Activated T-helper 17 cell treated with anti-CD3 and anti-CD28 coated beads, Interleukin-2, amount 50 U/mL, for 72 hours (primary cell): Measurements from ENCODE around the gene ARHGEF6. TPM values are rescaled to one million over a fixed set of nuclear protein-coding genes. Genes with fewer than 3 reads are reported as not detected.
A peak's percentile ranks its signal among the peaks of the same experiment; 100 is the strongest.

ENCODE experiments used
- ATAC-seq: fragments of 150-1000 bp; cut with Tn5 transposase; replicated peaks from 2 replicates; pipeline ENCODE4 v1.10.0; 2021; ENCODE audit warnings: mild to moderate bottlenecking, moderate library complexity
- H3K27ac Mint-ChIP-seq: one replicate; pipeline ENCODE4 v1.8.0; 2022; ENCODE audit warnings: mixed read lengths
- H3K27me3 Mint-ChIP-seq: one replicate; pipeline ENCODE4 v1.8.0; 2022; ENCODE audit warnings: mixed read lengths
- H3K36me3 Mint-ChIP-seq: one replicate; pipeline ENCODE4 v1.8.0; 2022; ENCODE audit warnings: low read depth, mild to moderate bottlenecking, mixed read lengths
- H3K4me1 Mint-ChIP-seq: one replicate; pipeline ENCODE4 v1.8.0; 2022; ENCODE audit warnings: mixed read lengths
- H3K4me3 Mint-ChIP-seq: one replicate; pipeline ENCODE4 v1.8.0; 2022; ENCODE audit warnings: mild to moderate bottlenecking, mixed read lengths
- H3K9me3 Mint-ChIP-seq: one replicate; pipeline ENCODE4 v1.8.0; 2022; ENCODE audit warnings: mixed read lengths
- total RNA-seq, 2 donors: library from RNA; stranded (reverse); gene quantifications; one replicate each; pipeline ENCODE4 v1.2.3, GENCODE V29; 2022

Gene ARHGEF6
- total RNA-seq, 2 donors from 2014 or later = 56.8 to 67.6 TPM

DNA sequence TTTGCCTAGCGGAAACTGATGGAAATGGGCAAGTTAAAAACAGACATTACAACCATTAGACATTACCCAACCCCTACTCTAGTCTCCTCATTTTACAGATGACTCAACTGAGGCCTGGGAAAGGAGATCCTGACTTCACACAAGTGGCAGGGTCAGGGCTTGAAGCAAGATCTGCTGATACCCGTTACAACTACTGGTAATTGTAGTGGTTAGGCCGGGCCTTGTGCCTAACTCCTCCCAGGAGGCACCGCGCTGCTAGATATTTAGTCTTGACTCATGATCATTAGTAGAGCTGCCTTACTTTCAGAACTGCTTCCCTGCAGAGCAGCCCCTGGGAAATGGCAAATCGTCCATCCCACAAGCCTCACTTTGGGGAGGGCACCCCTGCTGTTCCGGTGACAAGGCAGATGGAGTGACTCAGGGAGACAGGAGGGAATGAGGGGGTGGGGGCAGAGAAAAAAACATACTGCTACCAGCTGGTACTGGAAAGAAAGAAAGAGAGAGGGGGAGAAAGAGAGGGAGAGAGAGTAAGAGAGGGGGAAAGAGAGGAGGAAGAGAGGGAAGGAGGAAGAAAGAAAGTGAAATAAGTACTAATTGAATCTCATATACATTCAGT lies 12.2 kb downstream of the ARHGEF6 start:
- Mint-ChIP-seq H3K36me3 (peaks cover 25% of the 10 kb centered on the region), H3K9me3 (no peaks in the 10 kb centered on the region), H3K4me3 (peak overlapping the region; percentile 84), H3K27me3 (no peaks in the 10 kb centered on the region), H3K4me1 (peaks cover 22% of the 10 kb centered on the region), H3K27ac (peak overlapping the region; percentile 74)
- peak; percentile 81 for ATAC-seq

DNA sequence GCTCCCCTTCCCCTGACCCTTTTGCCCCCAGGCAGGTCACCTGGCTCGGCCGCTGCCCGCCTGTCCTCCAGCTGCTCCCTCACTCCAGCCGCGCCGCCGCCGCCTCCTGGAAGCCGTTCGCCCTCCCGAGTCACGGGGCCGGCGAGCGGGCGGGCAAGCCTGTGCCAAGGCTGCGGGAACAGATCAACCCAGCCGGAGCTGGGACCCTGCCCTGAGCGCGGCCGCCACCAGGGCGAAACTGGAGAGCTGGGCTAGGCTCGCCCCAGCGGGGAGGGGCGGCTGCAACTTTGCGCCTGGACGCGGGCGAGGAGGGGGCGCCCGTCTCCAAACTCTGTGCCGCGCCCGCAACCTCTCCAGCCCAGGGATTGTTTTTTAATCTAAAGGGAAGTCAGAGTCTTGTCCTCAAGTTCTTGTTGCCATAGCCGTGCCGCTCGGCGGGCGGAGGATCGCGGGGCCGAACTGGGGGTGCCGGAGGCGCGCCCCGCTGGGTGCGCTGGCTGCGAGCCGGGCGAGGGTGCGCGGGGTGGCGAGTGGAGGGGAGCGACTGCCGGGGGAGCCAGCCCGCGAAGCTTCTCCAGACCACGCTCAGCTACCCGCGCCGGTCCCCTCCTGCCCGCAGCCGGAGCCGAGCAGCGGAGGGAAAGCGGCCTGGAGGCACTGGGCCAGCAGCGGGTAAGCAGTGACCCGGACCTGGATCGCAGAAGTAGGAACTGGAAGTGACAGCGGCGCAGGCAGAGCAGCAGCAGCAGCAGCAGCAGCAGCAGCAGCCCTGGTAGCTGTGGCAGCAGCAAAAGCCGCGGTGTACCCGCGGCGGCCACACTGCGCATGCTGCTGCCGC lies 13.4 kb downstream of the ARHGEF6 start:
- peak; percentile 65 for ATAC-seq
- H3K27me3 Mint-ChIP-seq = no peaks in the 10 kb centered on the region
- peak overlapping the region; percentile 84 for H3K4me3 Mint-ChIP-seq
- peak overlapping the region; percentile 74 for H3K27ac Mint-ChIP-seq
- H3K4me1 Mint-ChIP-seq = peaks cover 24% of the 10 kb centered on the region
- no peaks in the 10 kb centered on the region for H3K9me3 Mint-ChIP-seq
- H3K36me3 Mint-ChIP-seq = peaks cover 26% of the 10 kb centered on the region

DNA sequence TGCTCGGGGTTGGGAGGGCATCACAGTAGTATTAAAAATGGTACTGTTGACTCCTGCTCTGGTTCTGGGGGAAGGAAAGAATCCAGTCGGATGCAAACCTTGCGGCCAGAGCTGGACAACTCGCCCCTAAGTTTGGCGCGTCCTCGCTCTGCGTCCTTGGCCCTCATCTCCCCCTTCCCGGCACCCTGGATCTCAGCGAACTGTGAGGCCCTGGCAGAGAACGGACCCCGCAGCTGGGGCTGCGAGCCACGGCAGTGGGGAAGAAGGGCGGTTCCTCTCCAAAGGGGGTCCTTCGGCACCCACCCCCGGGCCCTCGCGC lies 14.0 kb downstream of the ARHGEF6 start:
- Mint-ChIP-seq H3K9me3 (no peaks in the 10 kb centered on the region), H3K27me3 (no peaks in the 10 kb centered on the region), H3K36me3 (peaks cover 21% of the 10 kb centered on the region), H3K4me1 (peaks cover 19% of the 10 kb centered on the region), H3K27ac (no peak overlapping the region), H3K4me3 (peak overlapping the region; percentile 84)
- no peak for ATAC-seq

DNA sequence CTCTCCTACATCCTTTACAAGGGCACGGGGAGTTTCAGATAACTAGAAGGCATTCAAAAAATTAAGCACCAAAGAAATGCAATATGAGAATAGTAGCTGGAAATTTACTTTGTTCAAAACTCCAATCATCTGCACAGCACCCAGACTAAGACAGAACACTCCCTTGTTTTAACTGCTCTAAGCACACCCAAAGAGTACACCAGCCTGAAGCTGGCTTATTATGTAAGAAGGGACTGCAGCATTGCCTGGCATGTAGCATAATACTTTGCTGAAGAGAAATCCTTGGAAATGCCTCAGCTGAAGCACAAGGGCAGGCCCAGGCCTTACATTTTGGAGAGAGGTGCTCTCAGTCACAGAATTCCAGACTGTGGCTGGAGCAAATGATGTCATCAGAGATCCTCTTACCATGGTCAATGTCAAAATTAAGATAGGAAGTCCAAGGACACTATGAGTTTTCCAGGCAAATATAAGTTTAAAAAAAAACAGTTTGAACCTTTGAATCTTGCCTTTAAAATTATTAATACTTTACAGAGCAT lies 14.8 kb downstream of the ARHGEF6 start:
- ATAC-seq = no peak
- peak overlapping the region; percentile 84 for H3K4me3 Mint-ChIP-seq
- peaks cover 18% of the 10 kb centered on the region for H3K4me1 Mint-ChIP-seq
- H3K36me3 Mint-ChIP-seq = peaks cover 17% of the 10 kb centered on the region
- H3K9me3 Mint-ChIP-seq = no peaks in the 10 kb centered on the region
- no peak overlapping the region for H3K27ac Mint-ChIP-seq
- no peaks in the 10 kb centered on the region for H3K27me3 Mint-ChIP-seq

DNA sequence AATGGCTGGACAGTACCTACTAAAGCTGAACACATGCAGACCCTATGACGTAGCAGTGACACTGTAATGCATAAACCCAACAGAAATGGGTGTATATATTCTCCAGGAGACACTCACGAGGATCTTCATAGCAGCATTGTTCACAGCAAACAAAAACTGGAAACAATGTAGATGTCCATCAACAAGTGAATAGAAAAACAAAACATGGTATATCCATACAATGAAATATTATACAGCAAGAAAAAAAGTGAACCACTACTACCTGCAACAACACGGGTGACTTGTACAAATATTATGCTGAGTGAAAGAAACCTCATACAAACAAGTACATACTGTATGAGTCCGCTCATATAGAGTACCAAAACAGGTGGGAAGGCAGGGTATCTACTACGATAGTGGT lies 16.5 kb downstream of the ARHGEF6 start:
- Mint-ChIP-seq H3K36me3 (peaks cover 17% of the 10 kb centered on the region), H3K27ac (no peak overlapping the region), H3K9me3 (no peaks in the 10 kb centered on the region), H3K4me3 (no peak overlapping the region), H3K4me1 (peaks cover 18% of the 10 kb centered on the region), H3K27me3 (no peaks in the 10 kb centered on the region)
- ATAC-seq = no peak

DNA sequence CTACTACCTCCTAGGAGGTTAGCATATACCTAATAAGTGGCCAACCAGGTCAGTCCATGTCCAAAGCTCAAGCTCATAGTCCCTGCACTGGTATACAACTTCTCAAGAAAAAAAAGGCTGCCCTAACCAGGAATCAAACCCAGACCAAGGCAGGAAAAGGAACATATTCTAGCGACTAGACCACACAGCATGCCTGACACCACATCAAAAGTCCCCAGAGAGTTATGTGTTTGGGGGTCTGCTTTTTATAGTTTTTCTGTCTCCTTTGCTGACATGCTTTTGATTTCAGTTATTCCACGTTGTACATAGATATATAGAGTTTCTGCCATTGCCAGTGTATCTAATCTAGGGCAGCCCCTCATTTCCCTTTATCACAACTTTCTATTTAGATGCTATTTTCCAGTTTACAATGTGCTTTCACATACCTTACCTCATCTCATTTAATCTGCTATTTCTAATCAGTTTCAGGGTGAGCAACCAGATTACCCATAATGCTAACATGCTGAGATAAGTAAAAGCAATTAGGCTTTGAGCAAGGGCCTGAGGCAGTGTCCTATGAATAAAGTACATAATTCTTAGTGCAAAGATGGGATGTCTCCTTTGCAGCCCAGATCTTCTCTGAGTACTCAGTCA lies 17.8 kb downstream of the ARHGEF6 start:
- Mint-ChIP-seq H3K4me1 (peaks cover 14% of the 10 kb centered on the region), H3K36me3 (peaks cover 14% of the 10 kb centered on the region), H3K4me3 (peak overlapping the region; percentile 42), H3K27ac (peak overlapping the region; percentile 61), H3K9me3 (no peaks in the 10 kb centered on the region), H3K27me3 (no peaks in the 10 kb centered on the region)
- ATAC-seq = peak; percentile 15

DNA sequence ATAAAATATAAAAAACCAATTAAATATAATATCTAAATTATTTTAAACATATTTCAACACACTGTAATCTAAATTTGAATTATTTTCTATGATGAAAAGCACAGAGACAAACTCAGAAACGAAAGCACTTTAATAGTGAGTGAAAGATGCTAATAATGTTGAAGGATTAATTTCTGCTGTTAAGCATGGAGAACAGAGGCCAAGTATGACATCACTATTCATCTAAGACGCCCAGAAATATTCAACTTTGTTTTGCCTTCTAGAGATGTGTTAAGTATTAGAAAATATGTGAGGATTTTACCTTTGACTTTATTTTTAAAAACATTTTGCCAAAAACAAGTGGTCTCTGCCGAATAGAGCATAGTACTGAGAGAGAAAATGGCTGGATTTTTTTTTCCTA lies 19.3 kb downstream of the ARHGEF6 start:
- H3K27me3 Mint-ChIP-seq = no peaks in the 10 kb centered on the region
- H3K4me1 Mint-ChIP-seq = peaks cover 19% of the 10 kb centered on the region
- peaks cover 14% of the 10 kb centered on the region for H3K36me3 Mint-ChIP-seq
- no peak overlapping the region for H3K27ac Mint-ChIP-seq
- no peak for ATAC-seq
- no peak overlapping the region for H3K4me3 Mint-ChIP-seq
- H3K9me3 Mint-ChIP-seq = no peaks in the 10 kb centered on the region

DNA sequence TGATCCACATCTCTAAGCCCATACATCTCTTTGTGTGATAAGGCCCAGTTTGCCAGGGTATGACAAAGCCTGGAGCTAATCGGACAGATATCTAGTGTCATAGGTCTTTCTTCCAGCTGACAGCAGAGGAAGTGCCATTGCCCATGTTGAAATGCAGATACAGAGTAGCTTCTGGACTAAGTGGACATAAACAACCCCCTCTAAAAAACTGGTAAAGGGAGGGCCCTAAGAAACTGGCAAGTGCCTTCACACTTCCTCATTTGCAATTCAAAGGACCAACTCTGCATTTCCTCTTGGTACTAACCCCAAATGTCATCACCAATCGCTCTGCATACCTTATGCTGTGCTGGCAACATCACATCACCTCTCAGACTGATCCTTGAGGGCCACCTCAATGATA lies 20.8 kb downstream of the ARHGEF6 start:
- Mint-ChIP-seq H3K27ac (peak overlapping the region; percentile 36), H3K4me3 (peak overlapping the region; percentile 58), H3K27me3 (no peaks in the 10 kb centered on the region), H3K4me1 (peaks cover 24% of the 10 kb centered on the region), H3K9me3 (no peaks in the 10 kb centered on the region), H3K36me3 (peaks cover 18% of the 10 kb centered on the region)
- ATAC-seq = peak; percentile 66

DNA sequence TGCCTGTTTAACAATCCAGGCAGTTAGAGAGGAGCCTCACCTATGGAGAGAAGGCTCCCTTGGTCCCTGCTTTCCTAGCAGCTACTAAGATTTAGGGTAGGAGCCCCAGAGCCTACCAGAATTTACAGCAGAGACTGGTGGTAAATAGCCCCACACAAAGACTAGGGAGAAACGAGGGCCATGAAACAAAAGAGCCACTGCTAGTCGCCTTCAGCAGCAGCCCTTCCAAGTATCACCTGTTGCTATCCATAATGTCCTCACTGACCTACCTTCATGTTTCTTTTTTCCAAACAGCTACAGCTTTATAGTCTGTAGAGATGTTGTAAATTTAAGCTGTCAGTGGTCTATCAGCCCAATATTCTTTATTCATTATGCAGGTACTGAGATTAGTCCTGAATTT lies 25.3 kb downstream of the ARHGEF6 start:
- H3K9me3 Mint-ChIP-seq = no peaks in the 10 kb centered on the region
- ATAC-seq = no peak
- H3K36me3 Mint-ChIP-seq = peaks cover 9% of the 10 kb centered on the region
- peak overlapping the region; percentile 9 for H3K4me3 Mint-ChIP-seq
- peaks cover 30% of the 10 kb centered on the region for H3K4me1 Mint-ChIP-seq
- no peaks in the 10 kb centered on the region for H3K27me3 Mint-ChIP-seq
- H3K27ac Mint-ChIP-seq = no peak overlapping the region

DNA sequence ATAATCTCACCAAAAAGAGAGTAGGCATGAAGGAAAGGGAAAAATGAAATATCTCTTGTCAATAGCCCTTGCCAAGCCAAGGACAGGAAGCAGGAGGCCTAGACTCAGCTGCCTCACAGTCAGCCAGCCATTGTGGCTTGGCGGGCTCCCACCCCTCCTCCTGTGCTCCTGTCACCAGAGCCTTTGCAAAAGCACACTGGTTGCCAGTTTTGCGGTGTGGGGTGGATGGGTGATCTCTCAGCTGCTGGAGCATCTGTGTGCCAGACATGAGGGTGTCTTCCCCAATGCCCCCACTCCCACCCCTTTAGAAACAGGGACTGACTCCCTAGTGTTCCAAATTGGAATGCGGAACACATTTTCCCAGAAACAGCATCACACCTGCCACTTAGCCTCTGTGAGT lies 26.1 kb downstream of the ARHGEF6 start:
- Mint-ChIP-seq H3K27me3 (no peaks in the 10 kb centered on the region), H3K9me3 (no peaks in the 10 kb centered on the region), H3K4me3 (no peak overlapping the region), H3K36me3 (peaks cover 9% of the 10 kb centered on the region), H3K4me1 (peaks cover 26% of the 10 kb centered on the region), H3K27ac (no peak overlapping the region)
- ATAC-seq = no peak

DNA sequence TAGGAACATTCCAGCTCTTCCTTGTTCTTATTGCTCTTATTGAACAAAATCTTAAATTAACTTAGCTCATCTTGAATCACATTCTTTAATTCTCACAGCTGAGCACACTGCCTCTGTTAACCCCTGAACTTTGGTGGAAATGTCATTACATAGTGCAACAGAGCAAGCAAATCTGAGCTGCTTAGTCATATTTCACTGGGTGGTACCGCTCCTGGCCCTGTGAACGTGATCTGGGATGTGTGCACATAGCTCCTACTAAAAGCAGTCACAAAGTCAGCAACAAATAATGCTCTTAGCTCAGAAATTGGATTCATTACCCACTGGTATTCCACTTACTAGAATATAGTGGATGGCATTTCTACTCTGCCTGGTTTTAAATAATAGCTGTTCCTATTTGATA lies 27.9 kb downstream of the ARHGEF6 start:
- ATAC-seq = peak; percentile 25
- Mint-ChIP-seq H3K36me3 (peaks cover 4% of the 10 kb centered on the region), H3K4me3 (peak overlapping the region; percentile 33), H3K27me3 (no peaks in the 10 kb centered on the region), H3K27ac (peak overlapping the region; percentile 61), H3K4me1 (peaks cover 37% of the 10 kb centered on the region), H3K9me3 (no peaks in the 10 kb centered on the region)

DNA sequence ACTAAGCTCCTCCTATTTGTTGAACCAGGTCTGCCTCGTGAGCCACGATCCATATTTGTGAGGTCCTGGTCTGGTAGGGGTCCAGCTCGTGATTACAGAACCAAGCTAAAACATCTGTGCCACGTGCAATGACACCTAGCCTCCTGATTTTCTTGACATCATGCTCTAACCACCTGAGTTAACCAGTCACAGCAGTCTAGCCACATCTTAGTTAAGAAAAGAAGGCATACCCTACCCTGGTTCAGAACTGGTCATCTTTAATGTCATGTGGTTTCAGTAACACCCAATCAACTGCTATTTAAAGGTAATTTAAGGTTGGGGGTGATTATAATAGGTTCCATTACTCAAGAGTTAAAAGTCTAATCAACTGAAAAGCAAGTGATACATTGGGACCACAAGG lies 28.4 kb downstream of the ARHGEF6 start:
- H3K36me3 Mint-ChIP-seq = peaks cover 7% of the 10 kb centered on the region
- H3K27ac Mint-ChIP-seq = peak overlapping the region; percentile 61
- H3K4me1 Mint-ChIP-seq = peaks cover 34% of the 10 kb centered on the region
- H3K27me3 Mint-ChIP-seq = no peaks in the 10 kb centered on the region
- H3K4me3 Mint-ChIP-seq = peak overlapping the region; percentile 33
- no peak for ATAC-seq
- no peaks in the 10 kb centered on the region for H3K9me3 Mint-ChIP-seq

DNA sequence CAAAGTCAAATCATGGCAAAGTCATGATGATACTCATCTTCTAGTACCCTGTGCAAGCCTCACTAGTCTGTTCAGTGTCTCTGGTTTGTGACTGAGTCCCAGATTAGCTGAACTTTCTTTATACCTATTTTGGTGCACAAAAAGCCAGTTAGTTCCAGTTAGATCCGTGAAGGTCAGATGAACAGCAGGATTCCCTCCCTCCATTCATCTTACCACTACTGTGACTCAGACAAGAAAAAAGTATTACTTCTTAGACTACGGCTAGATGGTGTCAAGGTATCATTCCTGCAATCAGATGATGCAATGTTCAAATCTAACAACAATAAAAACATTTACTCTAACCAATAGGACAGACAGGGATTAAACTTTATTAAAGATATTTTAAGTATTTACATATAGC lies 30.4 kb downstream of the ARHGEF6 start:
- Mint-ChIP-seq H3K9me3 (no peaks in the 10 kb centered on the region), H3K27me3 (no peaks in the 10 kb centered on the region), H3K4me1 (peaks cover 33% of the 10 kb centered on the region), H3K4me3 (peak overlapping the region; percentile 49), H3K27ac (peak overlapping the region; percentile 81), H3K36me3 (peaks cover 23% of the 10 kb centered on the region)
- ATAC-seq = peak; percentile 72

DNA sequence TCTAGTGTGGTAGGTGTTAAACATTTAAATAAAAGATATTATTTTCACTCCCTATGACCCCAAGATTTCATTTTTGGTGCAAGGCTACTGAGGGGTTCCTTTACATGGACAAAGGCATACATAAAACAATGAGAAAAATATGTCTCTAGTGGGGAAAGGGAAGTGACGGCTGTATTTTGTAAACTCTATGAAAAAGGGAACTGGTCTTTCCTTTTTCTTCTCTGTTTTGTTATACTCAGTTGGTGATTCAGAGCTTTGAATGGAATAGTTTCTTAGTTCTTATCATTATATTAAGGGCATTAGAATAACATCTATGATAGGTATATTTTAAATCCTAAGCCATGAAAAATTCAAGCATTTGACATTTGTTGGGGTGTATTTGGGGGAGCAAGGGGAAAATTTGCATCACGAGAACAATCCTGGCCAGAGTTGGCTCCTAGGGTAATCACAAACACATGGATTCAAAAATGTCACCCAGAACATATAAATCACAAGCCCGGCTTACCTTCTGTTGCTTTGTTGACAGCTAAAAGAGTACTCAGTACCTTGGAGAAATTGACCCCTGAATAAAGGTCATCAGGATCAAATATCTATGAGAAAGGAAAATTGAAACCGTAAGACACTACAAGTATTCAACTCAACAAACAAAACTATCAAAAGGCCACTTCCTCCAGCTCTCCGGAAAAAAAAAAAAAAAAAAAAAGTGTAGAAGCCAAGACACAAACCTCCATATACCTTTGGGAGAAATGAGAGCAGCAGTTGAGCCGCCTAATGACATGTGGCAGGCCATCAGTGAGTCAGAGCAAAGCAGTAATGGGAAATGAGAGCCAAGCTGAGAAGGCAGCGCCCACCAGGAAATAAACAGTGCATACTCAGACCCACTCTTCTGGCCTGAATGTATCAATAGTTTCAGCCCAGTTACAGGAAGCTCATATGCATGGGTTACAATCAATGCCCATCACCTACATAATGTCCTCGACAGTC lies 33.4 kb downstream of the ARHGEF6 start:
- Mint-ChIP-seq H3K27ac (peak overlapping the region; percentile 80), H3K9me3 (no peaks in the 10 kb centered on the region), H3K4me3 (peak overlapping the region; percentile 68), H3K4me1 (peaks cover 49% of the 10 kb centered on the region), H3K27me3 (no peaks in the 10 kb centered on the region), H3K36me3 (peaks cover 54% of the 10 kb centered on the region)
- ATAC-seq = peak; percentile 84
